ENCODE results near the gene THAP2. TPM values are rescaled to one million over a fixed set of nuclear protein-coding genes. Genes with fewer than 3 reads are reported as not detected.
"Not testable (repeated sequence)": the region's sequence is repeated elsewhere in the genome, so short reads cannot be mapped to it uniquely, and the experiment has no call there.

The THAP2 gene
- total and polyA plus RNA-seq, 8 donors, result 1.1 to 4.3 (median 2.3) TPM

DNA sequence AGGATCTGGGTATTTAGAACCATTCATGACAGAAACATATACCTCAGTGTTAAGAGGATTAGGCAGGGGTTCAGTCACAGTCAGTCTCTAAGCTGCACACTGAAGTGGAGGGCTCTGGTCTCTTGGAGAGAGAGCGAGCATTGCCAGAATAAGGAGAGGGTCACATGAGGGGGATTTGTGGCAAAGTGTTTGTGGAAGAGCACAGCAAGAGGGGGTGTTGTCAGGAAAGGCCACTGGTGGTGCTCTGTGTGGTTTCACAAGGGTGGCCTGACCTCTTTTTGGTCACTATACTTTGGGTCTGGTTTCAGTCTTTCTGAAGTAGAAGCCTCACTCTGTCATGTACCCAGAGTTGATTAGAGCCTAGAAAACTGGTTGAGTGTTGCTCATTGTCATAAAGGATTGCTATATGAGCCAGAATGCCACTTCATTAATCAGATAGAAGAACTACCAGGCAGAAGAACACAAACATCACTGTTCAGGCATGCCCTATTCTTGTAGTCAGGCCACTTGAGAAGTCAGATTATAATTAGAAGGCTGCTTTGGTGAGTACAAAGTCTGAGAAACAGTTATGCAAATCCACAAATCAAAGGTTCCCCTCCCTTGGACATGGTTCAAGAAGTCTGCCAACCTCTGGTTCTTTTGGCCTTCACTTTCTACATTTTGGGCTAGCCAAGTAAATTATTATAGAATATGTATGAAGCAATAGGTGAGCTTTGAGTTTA lies 30.2 kb downstream of the THAP2 start:
- H3K27ac ChIP-seq, result no peak overlapping the region
- no peak overlapping the region for H3K4me3 ChIP-seq
- H3K4me1 ChIP-seq, result peaks cover 3 to 11% (median 7%) of the 10 kb centered on the region in 3 donors
- intact Hi-C loops (cut with DNase I), result no loop called here
- TF ChIP-seq, protein P1, sequence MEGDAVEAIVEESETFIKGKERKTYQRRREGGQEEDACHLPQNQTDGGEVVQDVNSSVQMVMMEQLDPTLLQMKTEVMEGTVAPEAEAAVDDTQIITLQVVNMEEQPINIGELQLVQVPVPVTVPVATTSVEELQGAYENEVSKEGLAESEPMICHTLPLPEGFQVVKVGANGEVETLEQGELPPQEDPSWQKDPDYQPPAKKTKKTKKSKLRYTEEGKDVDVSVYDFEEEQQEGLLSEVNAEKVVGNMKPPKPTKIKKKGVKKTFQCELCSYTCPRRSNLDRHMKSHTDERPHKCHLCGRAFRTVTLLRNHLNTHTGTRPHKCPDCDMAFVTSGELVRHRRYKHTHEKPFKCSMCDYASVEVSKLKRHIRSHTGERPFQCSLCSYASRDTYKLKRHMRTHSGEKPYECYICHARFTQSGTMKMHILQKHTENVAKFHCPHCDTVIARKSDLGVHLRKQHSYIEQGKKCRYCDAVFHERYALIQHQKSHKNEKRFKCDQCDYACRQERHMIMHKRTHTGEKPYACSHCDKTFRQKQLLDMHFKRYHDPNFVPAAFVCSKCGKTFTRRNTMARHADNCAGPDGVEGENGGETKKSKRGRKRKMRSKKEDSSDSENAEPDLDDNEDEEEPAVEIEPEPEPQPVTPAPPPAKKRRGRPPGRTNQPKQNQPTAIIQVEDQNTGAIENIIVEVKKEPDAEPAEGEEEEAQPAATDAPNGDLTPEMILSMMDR (IDR thresholded peaks at IDR 0.05), result no peak
- 94 to 96% methylated on average over 1 of the region's 1 CpG for WGBS, 2 donors
- ATAC-seq (peak; percentile 38 to 60 (median 53)), DNase-seq (no peak), FAIRE-seq (no peak)
- no peaks in the 10 kb centered on the region for H3K9me3 ChIP-seq
- H3K36me3 ChIP-seq, result peaks cover 0 to 2% (median 0%) of the 10 kb centered on the region in 3 donors
- no peaks in the 10 kb centered on the region for H3K27me3 ChIP-seq

DNA sequence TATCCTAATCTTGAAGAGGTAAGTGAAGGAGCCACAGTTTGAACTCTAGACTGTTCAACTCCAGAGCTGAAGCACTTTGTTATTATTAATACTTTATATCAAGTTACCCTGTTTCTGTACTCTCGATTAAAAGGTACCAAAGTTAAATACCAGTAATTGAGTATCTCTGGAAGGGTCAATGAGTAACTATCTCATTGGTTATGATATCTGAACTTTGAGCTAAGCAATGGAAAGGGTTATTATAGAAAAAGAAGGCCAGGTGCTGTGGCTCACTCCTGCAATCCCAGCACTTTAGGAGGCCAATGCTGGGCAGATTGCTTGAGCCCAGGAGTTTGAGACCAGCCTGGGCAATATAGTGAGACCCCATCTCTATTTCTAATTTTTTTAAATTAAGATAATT lies 31.7 kb downstream of the THAP2 start:
- Histone ChIP-seq H3K4me3 (no peak overlapping the region), H3K27me3 (no peaks in the 10 kb centered on the region), H3K4me1 (peaks cover 0 to 11% (median 7%) of the 10 kb centered on the region in 3 donors), H3K27ac (no peak overlapping the region), H3K9me3 (no peaks in the 10 kb centered on the region), H3K36me3 (peaks cover 0 to 4% (median 0%) of the 10 kb centered on the region in 3 donors)
- no peak for DNase-seq
- TF ChIP-seq, protein P1 (IDR thresholded peaks at IDR 0.05), result no peak
- WGBS, 2 donors, result 56 to 60% methylated on average over 1 of the region's 1 CpG
- no peak for FAIRE-seq
- intact Hi-C loops (cut with DNase I), result no loop called here
- no peak for ATAC-seq

DNA sequence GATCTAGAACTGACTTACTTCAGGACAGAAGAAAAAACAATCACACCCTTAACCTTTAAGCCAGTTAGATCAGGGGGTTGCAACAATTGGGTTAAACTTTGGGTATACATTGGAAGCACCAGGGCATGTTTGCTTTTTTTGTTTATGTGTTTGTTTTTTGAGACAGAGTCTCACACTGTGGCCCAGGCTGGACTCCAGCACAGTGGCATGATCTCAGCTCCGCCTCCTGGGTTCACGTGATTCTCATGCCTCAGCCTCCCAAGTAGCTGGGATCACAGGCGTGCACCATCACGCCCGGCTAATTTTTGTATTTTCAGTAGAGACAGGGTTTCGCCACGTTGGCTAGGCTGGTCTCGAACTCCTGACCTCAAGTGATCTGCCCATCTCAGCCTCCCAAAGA lies 38.1 kb downstream of the THAP2 start:
- H3K4me1 ChIP-seq; FAIRE-seq; H3K9me3 ChIP-seq; DNase-seq; H3K4me3 ChIP-seq; H3K27me3 ChIP-seq; H3K27ac ChIP-seq; H3K36me3 ChIP-seq; ATAC-seq; intact Hi-C loops (cut with DNase I): not testable (repeated sequence)
- 93 to 95% methylated on average over 8 of the region's 8 CpGs for WGBS, 2 donors

DNA sequence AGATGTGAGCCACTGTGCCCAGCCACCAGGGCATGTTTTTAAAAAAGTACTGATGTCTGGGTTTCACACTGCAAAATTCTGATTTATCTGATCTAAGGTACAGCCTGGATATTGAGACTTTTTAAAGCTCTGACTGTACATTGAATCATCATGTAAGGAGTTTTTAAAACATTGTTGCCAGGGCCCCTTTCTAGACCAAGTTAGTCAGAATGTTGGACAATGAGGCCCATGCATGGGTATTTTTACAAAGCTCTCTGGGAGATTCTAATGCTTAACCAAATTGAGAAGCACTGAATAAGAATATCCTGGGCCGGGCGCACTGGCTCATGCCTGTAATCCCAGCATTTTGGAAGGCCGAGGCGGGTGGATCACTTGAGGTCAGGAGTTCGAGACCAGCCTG lies 38.5 kb downstream of the THAP2 start:
- intact Hi-C loops (cut with DNase I), result no loop called here
- no peak for DNase-seq
- Histone ChIP-seq H3K4me3 (no peak overlapping the region), H3K27ac (no peak overlapping the region), H3K36me3 (peaks cover 0 to 4% (median 0%) of the 10 kb centered on the region in 3 donors), H3K9me3 (no peaks in the 10 kb centered on the region), H3K4me1 (no peaks in the 10 kb centered on the region), H3K27me3 (no peaks in the 10 kb centered on the region)
- 92 to 99% methylated on average over 5 of the region's 5 CpGs for WGBS, 2 donors
- TF ChIP-seq, protein P1 (IDR thresholded peaks at IDR 0.05), result no peak
- FAIRE-seq, result no peak
- no peak for ATAC-seq

DNA sequence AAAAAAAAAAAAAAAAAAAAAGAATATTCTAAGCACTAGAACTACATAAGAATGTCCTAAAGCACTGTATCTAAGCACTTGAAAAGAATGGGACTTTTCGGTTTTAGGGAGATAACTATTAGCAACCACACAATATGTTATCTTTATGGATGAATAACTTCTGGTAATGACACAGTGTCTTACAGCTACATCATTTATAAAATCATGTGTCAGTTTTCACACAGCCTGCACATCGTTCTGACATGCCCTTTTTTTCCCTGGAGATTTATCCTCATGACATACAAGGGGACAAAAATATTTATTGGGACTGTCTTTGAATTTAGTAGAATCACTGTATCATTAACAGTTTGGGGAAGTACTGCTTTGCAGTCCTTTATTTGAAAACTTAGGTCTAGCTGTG lies 39.1 kb downstream of the THAP2 start:
- H3K9me3 ChIP-seq, result no peaks in the 10 kb centered on the region
- no peak for FAIRE-seq
- no peaks in the 10 kb centered on the region for H3K27me3 ChIP-seq
- no peak overlapping the region for H3K4me3 ChIP-seq
- WGBS, 2 donors, result 76 to 77% methylated on average over 2 of the region's 2 CpGs
- intact Hi-C loops (cut with DNase I), result no loop called here
- H3K4me1 ChIP-seq, result no peaks in the 10 kb centered on the region
- no peak for DNase-seq
- H3K27ac ChIP-seq, result no peak overlapping the region
- no peak for ATAC-seq
- peaks cover 0 to 4% (median 0%) of the 10 kb centered on the region in 3 donors for H3K36me3 ChIP-seq
- TF ChIP-seq, protein P1 (IDR thresholded peaks at IDR 0.05), result no peak
